HCT116 (cell line): Measurements from ENCODE around the gene LAMA1. TPM values are rescaled to one million over a fixed set of nuclear protein-coding genes. Genes with fewer than 3 reads are reported as not detected.

Source experiments
- ATAC-seq: fragments of 200-7000 bp; cut with Tn5 transposase; 2 replicates; pipeline ENCODE4 v1.9.1; 2020; ENCODE audit warnings: mild to moderate bottlenecking, moderate library complexity
- BruUV-seq: library from RNA; stranded (reverse); fragments of 400-500 nt; replicated peaks from 2 replicates; lab custom pipeline; 2021; lab: Mats Ljungman, UMichigan
- CTCF ChIA-PET: fragments of 300-600 bp; sonication (Branson Sonifier 250); formaldehyde crosslinking; loops from one replicate; lab custom pipeline; 2021; ENCODE audit warnings: antibody characterized with exemption; lab: Charles Lee
- POLR2A ChIA-PET: fragments of 300-600, 350-600 bp; sonication (Branson Sonifier 250); formaldehyde crosslinking; loops from one replicate; lab custom pipeline; 2021; ENCODE audit warnings: antibody characterized with exemption; lab: Charles Lee
- RAD21 ChIA-PET, 2 experiments: fragments of 300-600 bp; sonication (Branson Sonifier 250); formaldehyde crosslinking; loops; one replicate each; lab custom pipeline; 2023; ENCODE audit warnings: low total read pairs in 2 of 2; ENCODE audit not compliant: uncharacterized antibody in 2 of 2, unreplicated experiment in 2 of 2, low non-redundant PET in 1 of 2; lab: Charles Lee
- DNase-seq: peaks from one replicate; pipeline ENCODE4 v3.0.0-alpha.2; 2010; ENCODE audit warnings: low read depth, low spot score
- H2AFZ ChIP-seq: fragments of 200-600 bp; shearing (Covaris generic), sonication (generic); 2 replicates; pipeline ENCODE4 v1.6.1; 2017; ENCODE audit warnings: low read depth, mixed run types, mixed read lengths, antibody characterized with exemption, low read length; ENCODE audit not compliant: poor library complexity, severe bottlenecking
- H3K27ac ChIP-seq: 2 replicates; pipeline ENCODE4 v1.5.1; 2012; ENCODE audit warnings: low read depth, low read length
- H3K27me3 ChIP-seq: fragments of 200-600 bp; sonication (generic); 2 replicates; pipeline ENCODE4 v1.6.1; 2016; ENCODE audit warnings: mixed run types, low read length, mixed read lengths; ENCODE audit not compliant: insufficient read depth
- H3K36me3 ChIP-seq, 2 experiments: fragments of 200-500 bp in 1 of 2; fragments of 200-600 bp in 1 of 2; sonication (Bioruptor generic) in 1 of 2; sonication (generic) in 1 of 2; 2 replicates each; pipeline versions ENCODE4 v1.5.1 to v1.6.1; 2014 to 2016; ENCODE audit warnings: low read length in 2 of 2, inconsistent platforms in 1 of 2, mixed read lengths in 1 of 2, mixed run types in 1 of 2; ENCODE audit not compliant: insufficient read depth in 2 of 2, control insufficient read depth in 1 of 2
- H3K4me1 ChIP-seq, 2 experiments: fragments of 200-600 bp in 1 of 2; sonication (generic) in 1 of 2; 2 replicates each; pipeline versions ENCODE4 v1.5.1 to v1.6.1; 2012 to 2017; ENCODE audit warnings: low read length in 2 of 2, inconsistent platforms in 1 of 2, mild to moderate bottlenecking in 1 of 2, mixed read lengths in 1 of 2, mixed run types in 1 of 2, moderate library complexity in 1 of 2; ENCODE audit not compliant: insufficient read depth in 2 of 2, control insufficient read depth in 1 of 2
- H3K4me2 ChIP-seq: fragments of 200-600 bp; sonication (generic); 2 replicates; pipeline ENCODE4 v1.6.1; 2017; ENCODE audit warnings: mixed run types, low read length, mixed read lengths
- H3K4me3 ChIP-seq, 2 experiments: fragments of 200-600 bp in 1 of 2; sonication (generic) in 1 of 2; replicated peaks in 1 of 2; 2 replicates each; pipeline ENCODE4 v1.5.1; 2011 to 2016; ENCODE audit warnings: low read length in 2 of 2, control low read depth in 1 of 2, low read depth in 1 of 2, mild to moderate bottlenecking in 1 of 2, mixed read lengths in 1 of 2, mixed run types in 1 of 2
- H3K79me2 ChIP-seq: fragments of 200-600 bp; sonication (generic); 2 replicates; pipeline ENCODE4 v1.6.1; 2017; ENCODE audit warnings: mild to moderate bottlenecking, mixed run types, low read length, moderate library complexity, mixed read lengths; ENCODE audit not compliant: insufficient read depth
- H3K9ac ChIP-seq: fragments of 200-600 bp; sonication (generic); 2 replicates; pipeline ENCODE4 v1.6.1; 2016; ENCODE audit warnings: low read length, mixed read lengths
- H3K9me2 ChIP-seq: fragments of 200-600 bp; sonication (generic), shearing (Covaris generic); 2 replicates; pipeline ENCODE4 v1.6.1; 2017; ENCODE audit warnings: mixed run types, mild to moderate bottlenecking, moderate library complexity; ENCODE audit not compliant: insufficient read depth
- H3K9me3 ChIP-seq, 2 experiments: fragments of 200-500 bp in 1 of 2; fragments of 200-600 bp in 1 of 2; sonication (Bioruptor generic) in 1 of 2; sonication (generic) in 1 of 2; 2 replicates each; pipeline ENCODE4 v1.6.1; 2014 to 2017; ENCODE audit warnings: low read length in 2 of 2, mixed read lengths in 2 of 2, inconsistent platforms in 1 of 2, low read depth in 1 of 2, mild to moderate bottlenecking in 1 of 2, mixed run types in 1 of 2, moderate library complexity in 1 of 2; ENCODE audit not compliant: control insufficient read depth in 1 of 2, insufficient read depth in 1 of 2
- H4K20me1 ChIP-seq: fragments of 200-600 bp; sonication (generic), shearing (Covaris generic); 2 replicates; pipeline ENCODE4 v1.6.1; 2017; ENCODE audit warnings: mixed run types, mild to moderate bottlenecking, moderate library complexity; ENCODE audit not compliant: insufficient read depth
- ATF3 ChIP-seq: IDR thresholded peaks from 2 replicates; pipeline ENCODE4 v1.6.1; 2012
- CBX3 ChIP-seq: IDR thresholded peaks from 2 replicates; pipeline ENCODE4 v1.6.1; 2012; ENCODE audit warnings: low read depth
- CEBPB ChIP-seq: IDR thresholded peaks from 2 replicates; pipeline ENCODE4 v1.6.1; 2012; ENCODE audit warnings: low read depth
- EGR1 ChIP-seq: IDR thresholded peaks from 2 replicates; pipeline ENCODE4 v1.6.1; 2012; ENCODE audit warnings: low read depth
- ELF1 ChIP-seq: IDR thresholded peaks from 2 replicates; pipeline ENCODE4 v1.6.1; 2012; ENCODE audit warnings: low read depth, borderline replicate concordance
- EZH2phosphoT487 ChIP-seq: fragments of 200-600 bp; IDR thresholded peaks from 2 replicates; pipeline ENCODE4 v1.6.1; 2018; ENCODE audit warnings: antibody characterized with exemption, borderline replicate concordance
- FOSL1 ChIP-seq: IDR thresholded peaks from 2 replicates; pipeline ENCODE4 v1.6.1; 2012; ENCODE audit warnings: low read depth
- JUND ChIP-seq: IDR thresholded peaks from 2 replicates; pipeline ENCODE4 v1.6.1; 2012
- MAX ChIP-seq: IDR thresholded peaks from 2 replicates; pipeline ENCODE4 v1.6.1; 2012
- POLR2A ChIP-seq: IDR thresholded peaks from 2 replicates; pipeline ENCODE4 v1.7.0; 2011; ENCODE audit warnings: borderline replicate concordance; ENCODE audit not compliant: insufficient read depth, insufficient read length; ENCODE audit errors: extremely low read depth
- REST ChIP-seq: IDR thresholded peaks from 2 replicates; pipeline ENCODE4 v1.6.1; 2012; ENCODE audit warnings: low read depth
- SP1 ChIP-seq: IDR thresholded peaks from 2 replicates; pipeline ENCODE4 v1.6.1; 2012; ENCODE audit warnings: low read depth
- TCF7L2 ChIP-seq: IDR thresholded peaks from 2 replicates; pipeline ENCODE4 v1.7.0; 2011; ENCODE audit warnings: borderline replicate concordance, inconsistent platforms; ENCODE audit not compliant: insufficient read depth, insufficient read length; ENCODE audit errors: extremely low read depth
- ZBTB33 ChIP-seq: IDR thresholded peaks from 2 replicates; pipeline ENCODE4 v1.6.1; 2011; ENCODE audit warnings: mild to moderate bottlenecking, low read length, moderate library complexity; ENCODE audit not compliant: insufficient replicate concordance; ENCODE audit errors: extremely low read depth
- ZFX ChIP-seq: fragments of 450-650 bp; IDR thresholded peaks from 2 replicates; pipeline ENCODE4 v1.6.1; 2017
- ZNF274 ChIP-seq: fragments of 200-500 bp; sonication (Bioruptor generic); IDR thresholded peaks from 2 replicates; pipeline ENCODE4 v1.6.1; 2014; ENCODE audit warnings: mild to moderate bottlenecking, low read depth, low read length, inconsistent platforms
- intact Hi-C: fragments of 100-400 bp; cut with micrococcal nuclease; formaldehyde crosslinking; loops from 2 replicates; pipeline ENCODE4 v1.10.0; 2022
- total RNA-seq: library from RNA; stranded (reverse); gene quantifications from one replicate; pipeline ENCODE4 v1.2.1, GENCODE V29; 2021; ENCODE audit not compliant: unreplicated experiment
- TF ChIP-seq, protein P1 (sequence below), 3 experiments: fragments of 200-600 bp in 1 of 3; sonication (generic) in 1 of 3; IDR thresholded peaks in 2 of 3; conservative IDR thresholded peaks in 1 of 3; 2 replicates each; pipeline ENCODE4 v1.5.1; 2012 to 2017; ENCODE audit warnings: low read depth in 2 of 3, low read length in 2 of 3, antibody characterized with exemption in 1 of 3, borderline replicate concordance in 1 of 3, control low read depth in 1 of 3, mild to moderate bottlenecking in 1 of 3, mixed read lengths in 1 of 3, mixed run types in 1 of 3, moderate library complexity in 1 of 3; ENCODE audit not compliant: insufficient read depth in 1 of 3

The LAMA1 gene
- total RNA-seq, 1 experiment from 2014 or later: 0.05 TPM

DNA sequence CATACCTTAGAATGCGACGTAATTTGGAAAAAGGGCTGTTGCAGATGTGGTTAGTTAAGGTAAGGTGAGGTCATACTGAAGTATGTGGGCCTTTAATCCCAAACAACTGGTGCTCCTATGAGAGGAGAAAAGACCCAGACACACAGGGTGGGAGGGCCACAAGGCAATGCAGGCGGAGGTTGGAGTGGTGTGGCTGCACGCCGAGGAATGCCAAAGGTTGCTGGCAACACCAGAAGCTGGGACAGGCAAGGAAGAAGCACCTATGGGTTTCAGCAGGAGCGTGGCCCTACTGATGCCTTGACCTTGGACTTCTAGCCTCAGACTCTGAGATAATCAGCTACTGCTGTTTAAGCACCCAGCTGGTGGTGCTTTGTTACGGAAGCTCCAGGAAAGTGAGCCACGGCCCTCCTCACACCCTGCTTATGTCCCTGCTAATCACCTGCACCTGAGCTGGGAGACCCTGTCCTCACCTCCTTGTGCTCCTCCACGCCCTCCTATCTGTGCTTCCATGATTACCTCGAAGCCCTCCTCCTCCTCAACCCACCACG is 48.3 kb upstream of the LAMA1 start:
- Histone ChIP-seq H3K27me3 (no peaks in the 10 kb centered on the region), H3K4me2 (no peak overlapping the region), H3K9ac (no peak overlapping the region), H3K4me1 (no peaks in the 10 kb centered on the region), H4K20me1 (no peaks in the 10 kb centered on the region), H3K9me2 (no peaks in the 10 kb centered on the region), H3K79me2 (no peaks in the 10 kb centered on the region), H2AFZ (no peak overlapping the region), H3K4me3 (no peak overlapping the region), H3K9me3 (peaks cover 0 to 18% of the 10 kb centered on the region in 2 experiments; a peak in 1 of 4 replicates), H3K27ac (no peak overlapping the region), H3K36me3 (no peaks in the 10 kb centered on the region)
- intact Hi-C loops: no loop called here
- TF ChIP-seq ZBTB33 (no peak), TCF7L2 (no peak), CEBPB (no peak), EZH2phosphoT487 (no peak), EGR1 (no peak), FOSL1 (no peak), ELF1 (no peak), JUND (no peak), ZNF274 (no peak), ZFX (no peak), SP1 (no peak), REST (no peak), POLR2A (no peak), CBX3 (no peak), MAX (no peak), ATF3 (no peak)
- TF ChIP-seq, protein P1, sequence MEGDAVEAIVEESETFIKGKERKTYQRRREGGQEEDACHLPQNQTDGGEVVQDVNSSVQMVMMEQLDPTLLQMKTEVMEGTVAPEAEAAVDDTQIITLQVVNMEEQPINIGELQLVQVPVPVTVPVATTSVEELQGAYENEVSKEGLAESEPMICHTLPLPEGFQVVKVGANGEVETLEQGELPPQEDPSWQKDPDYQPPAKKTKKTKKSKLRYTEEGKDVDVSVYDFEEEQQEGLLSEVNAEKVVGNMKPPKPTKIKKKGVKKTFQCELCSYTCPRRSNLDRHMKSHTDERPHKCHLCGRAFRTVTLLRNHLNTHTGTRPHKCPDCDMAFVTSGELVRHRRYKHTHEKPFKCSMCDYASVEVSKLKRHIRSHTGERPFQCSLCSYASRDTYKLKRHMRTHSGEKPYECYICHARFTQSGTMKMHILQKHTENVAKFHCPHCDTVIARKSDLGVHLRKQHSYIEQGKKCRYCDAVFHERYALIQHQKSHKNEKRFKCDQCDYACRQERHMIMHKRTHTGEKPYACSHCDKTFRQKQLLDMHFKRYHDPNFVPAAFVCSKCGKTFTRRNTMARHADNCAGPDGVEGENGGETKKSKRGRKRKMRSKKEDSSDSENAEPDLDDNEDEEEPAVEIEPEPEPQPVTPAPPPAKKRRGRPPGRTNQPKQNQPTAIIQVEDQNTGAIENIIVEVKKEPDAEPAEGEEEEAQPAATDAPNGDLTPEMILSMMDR (IDR thresholded peaks at IDR 0.05 in 2 of 3, conservative IDR thresholded peaks at IDR 0.05 in 1 of 3; ENCODE audit: borderline replicate concordance in 1 of 3, insufficient read depth in 1 of 3, low read depth in 2 of 3, low read length in 2 of 3): no peak
- DNase-seq (no peak), ATAC-seq (no peak)
- POLR2A ChIA-PET: no interaction called here
- CTCF ChIA-PET: no interaction called here
- RAD21 ChIA-PET: no interaction called here
- BruUV-seq: no TSS peak
